Stimulated activated CD8-positive, alpha-beta memory T cell treated with anti-CD3 and anti-CD28 coated beads, Interleukin-4, amount 100 ng/mL, for 24 hours (primary cell): ENCODE measurements around the gene ZNF428.

Experiments
- DNase-seq: peaks from one replicate; pipeline ENCODE4 v3.0.0-alpha.2; 2020; ENCODE audit warnings: low read depth

Gene ZNF428

DNA sequence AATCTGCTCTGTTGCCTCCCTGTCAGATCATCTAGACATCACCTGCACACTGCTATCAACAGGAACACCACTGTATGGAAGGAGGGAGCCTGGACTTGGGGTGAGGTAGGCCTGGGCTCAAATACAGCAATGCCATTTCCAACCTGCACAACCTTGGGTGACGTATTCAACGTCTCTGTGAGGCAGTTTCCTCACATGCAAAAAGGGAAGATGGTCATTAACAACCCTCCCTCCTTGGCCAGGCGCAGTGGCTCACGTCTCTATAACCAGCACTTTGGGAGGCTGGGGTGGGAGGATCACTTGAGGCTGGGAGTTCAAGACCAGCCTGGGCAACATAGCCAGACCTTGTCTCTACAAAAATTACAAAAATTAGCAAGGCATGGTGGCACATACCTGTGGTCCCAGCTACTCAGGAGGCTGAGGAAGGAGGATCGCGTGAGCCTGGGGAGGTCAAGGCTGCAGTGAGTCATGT lies 57.2 kb downstream of the ZNF428 start:
- no peak for DNase-seq

DNA sequence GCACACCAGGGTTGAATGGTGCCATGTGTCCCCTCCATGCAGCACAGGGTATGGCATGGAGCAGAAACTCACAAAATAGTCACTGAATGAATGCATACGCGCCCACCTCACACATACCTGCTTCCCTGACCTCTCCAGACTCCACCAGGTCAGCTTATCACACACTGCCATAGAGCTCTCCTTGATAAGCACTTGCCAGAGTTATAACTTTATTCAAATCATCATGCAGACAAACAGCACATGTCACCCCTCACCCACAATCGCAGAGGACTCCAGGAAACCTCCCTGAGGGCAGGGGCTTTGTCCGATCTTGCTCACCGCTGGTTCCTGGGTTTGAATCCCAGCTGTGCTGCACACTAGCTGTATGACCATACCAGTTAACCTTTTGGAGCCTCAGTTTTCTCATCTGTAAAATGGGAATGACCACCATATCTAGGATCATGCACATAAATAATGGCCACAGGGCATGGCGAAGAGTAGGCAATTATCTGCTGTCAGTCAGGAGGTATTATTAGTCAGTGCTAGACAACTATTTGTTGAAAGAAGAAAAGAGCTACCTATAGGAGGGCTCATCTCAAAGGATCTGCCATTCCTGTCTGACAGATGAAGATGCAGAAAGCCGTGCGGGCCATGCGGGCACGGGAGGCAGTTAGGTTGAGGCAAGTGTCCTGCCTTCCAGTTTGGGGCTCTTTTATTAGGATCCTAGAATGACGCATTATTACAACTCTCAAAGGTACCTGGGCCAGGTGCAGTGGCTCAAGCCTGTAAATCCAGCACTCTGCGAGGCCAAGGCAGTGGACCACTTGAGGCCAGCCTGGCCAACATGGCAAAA lies 58.1 kb downstream of the ZNF428 start:
- DNase-seq, result no peak

DNA sequence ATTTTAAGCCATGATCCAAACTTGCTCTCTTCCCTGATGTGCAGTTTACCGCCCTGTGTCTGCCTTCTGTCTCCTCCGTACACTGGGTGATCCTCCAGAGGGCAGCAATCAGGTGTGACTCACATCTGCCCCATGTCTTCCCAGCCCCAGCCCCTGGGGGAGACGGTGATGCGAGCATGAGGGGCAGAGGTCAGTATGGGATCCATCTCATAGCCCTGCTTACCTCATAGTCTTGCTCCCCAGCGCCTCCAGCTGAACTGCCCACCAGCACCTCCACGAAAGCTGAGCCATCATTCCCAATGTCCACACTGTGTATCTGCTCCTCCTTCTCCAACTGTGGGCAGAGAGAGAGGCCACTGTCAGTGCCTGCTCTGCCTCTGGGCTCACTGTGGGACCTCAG lies 58.7 kb downstream of the ZNF428 start:
- no peak for DNase-seq
